Liver (tissue), 9 donors: ENCODE data around the gene SGK2. TPM values are rescaled to one million over a fixed set of nuclear protein-coding genes. Genes with fewer than 3 reads are reported as not detected.

ENCODE experiments used
- DNase-seq: peaks from one replicate; pipeline ENCODE4 v3.0.0-alpha.2; 2017; ENCODE audit warnings: low spot score
- H3K27ac ChIP-seq, 2 donors: one replicate each; pipeline ENCODE4 v1.7.0; 2013; ENCODE audit warnings: inconsistent platforms in 2 of 2, low read length in 2 of 2, control low read depth in 1 of 2, low read depth in 1 of 2, mild to moderate bottlenecking in 1 of 2
- H3K27me3 ChIP-seq, 4 donors: one replicate each; pipeline versions ENCODE4 v1.6.1 to v1.7.0; 2013; ENCODE audit warnings: low read length in 3 of 4, inconsistent platforms in 1 of 4, mild to moderate bottlenecking in 1 of 4, moderate library complexity in 1 of 4; ENCODE audit not compliant: control insufficient read depth in 4 of 4, insufficient read depth in 4 of 4
- H3K36me3 ChIP-seq, 4 donors: one replicate each; pipeline versions ENCODE4 v1.6.1 to v1.7.0; 2013; ENCODE audit warnings: low read length in 3 of 4, mild to moderate bottlenecking in 3 of 4, low read depth in 1 of 4, moderate library complexity in 1 of 4; ENCODE audit not compliant: control insufficient read depth in 4 of 4, insufficient read depth in 3 of 4
- H3K4me1 ChIP-seq, 4 donors: one replicate each; pipeline versions ENCODE4 v1.6.1 to v1.7.0; 2013; ENCODE audit warnings: low read length in 3 of 4, mild to moderate bottlenecking in 3 of 4, moderate library complexity in 1 of 4; ENCODE audit not compliant: control insufficient read depth in 4 of 4, insufficient read depth in 4 of 4
- H3K4me3 ChIP-seq, 3 donors: one replicate each; pipeline versions ENCODE4 v1.6.1 to v1.7.0; 2013; ENCODE audit warnings: low read length in 3 of 3, control low read depth in 1 of 3, low read depth in 1 of 3, mild to moderate bottlenecking in 1 of 3
- H3K9ac ChIP-seq, 2 donors: one replicate each; pipeline ENCODE4 v1.7.0; 2013; ENCODE audit warnings: low read length in 2 of 2, mild to moderate bottlenecking in 2 of 2, moderate library complexity in 2 of 2, control low read depth in 1 of 2, low read depth in 1 of 2
- H3K9me3 ChIP-seq, 4 donors: one replicate each; pipeline versions ENCODE4 v1.6.1 to v1.7.0; 2013; ENCODE audit warnings: low read length in 3 of 4; ENCODE audit not compliant: control insufficient read depth in 4 of 4
- ATF3 ChIP-seq: IDR thresholded peaks from 2 replicates; pipeline ENCODE4 v1.6.1; 2016; ENCODE audit warnings: antibody characterized with exemption
- EGR1 ChIP-seq, 2 donors: IDR thresholded peaks; 2 replicates each; pipeline ENCODE4 v1.6.1; 2016 to 2018; ENCODE audit warnings: antibody characterized with exemption in 2 of 2, low read depth in 2 of 2
- FOXA2 ChIP-seq: IDR thresholded peaks from 2 replicates; pipeline ENCODE4 v1.6.1; 2016; ENCODE audit warnings: antibody characterized with exemption
- GABPA ChIP-seq, 2 donors: IDR thresholded peaks in 1 of 2; conservative IDR thresholded peaks in 1 of 2; 2 replicates each; pipeline ENCODE4 v1.6.1; 2016; ENCODE audit warnings: antibody characterized with exemption in 2 of 2, mild to moderate bottlenecking in 1 of 2, moderate library complexity in 1 of 2
- HNF4G ChIP-seq: IDR thresholded peaks from 2 replicates; pipeline ENCODE4 v1.6.1; 2016; ENCODE audit warnings: antibody characterized with exemption
- JUND ChIP-seq, 2 donors: IDR thresholded peaks; 2 replicates each; pipeline ENCODE4 v1.6.1; 2016; ENCODE audit warnings: antibody characterized with exemption in 2 of 2
- RXRA ChIP-seq, 2 donors: IDR thresholded peaks; 2 replicates each; pipeline ENCODE4 v1.6.1; 2017 to 2018; ENCODE audit warnings: antibody characterized with exemption in 2 of 2, mild to moderate bottlenecking in 1 of 2
- TAF1 ChIP-seq: conservative IDR thresholded peaks from 2 replicates; pipeline ENCODE4 v1.6.1; 2016; ENCODE audit warnings: antibody characterized with exemption, mild to moderate bottlenecking
- YY1 ChIP-seq: IDR thresholded peaks from 2 replicates; pipeline ENCODE4 v1.6.1; 2016; ENCODE audit warnings: antibody characterized with exemption, mild to moderate bottlenecking
- WGBS: extraction: QIAGEN DNeasy Blood & Tissue Kit; methylation state at CpG from one replicate; pipeline ENCODE4 v1.1.7; 2013; 5-methylcytosine and 5-hydroxymethylcytosine counted together
- polyA plus RNA-seq, 2 donors: library from polyadenylated mRNA; stranded (reverse) in 1 of 2; unstranded in 1 of 2; fragments of 200-250 nt in 1 of 2; fragments of >200 nt in 1 of 2; fragmentation: Nextera tagmentation in 1 of 2; extraction: Ambion mirVana in 1 of 2; gene quantifications; one replicate each; pipeline versions ENCODE4 v1.2.1 to v1.2.3, GENCODE V29; 2013 to 2015
- total RNA-seq, 2 donors: library from RNA; depleted of rRNA; stranded (reverse); fragments of >200 nt; gene quantifications; one replicate each; pipeline ENCODE4 v1.2.3, GENCODE V29; 2014
- TF ChIP-seq, protein P1 (sequence below): fragments of 150-350 bp; IDR thresholded peaks from 2 replicates; pipeline ENCODE4 v1.5.1; 2017; ENCODE audit warnings: improper control_type of control experiment, low read depth, low read length; ENCODE audit not compliant: missing input control
- TF ChIP-seq, protein P2 (sequence below): IDR thresholded peaks from 2 replicates; pipeline ENCODE4 v1.6.1; 2016; ENCODE audit warnings: antibody characterized with exemption
- TF ChIP-seq, protein P3 (sequence below): IDR thresholded peaks from 2 replicates; pipeline ENCODE4 v1.6.1; 2016; ENCODE audit warnings: antibody characterized with exemption, mild to moderate bottlenecking
- TF ChIP-seq, protein P4 (sequence below): IDR thresholded peaks from 2 replicates; pipeline ENCODE4 v1.6.1; 2016; ENCODE audit warnings: antibody characterized with exemption
- donor health status: healthy.
- donor health status: healthy.
- donor health status: healthy.
- donor health status: healthy.
- donor health status: healthy.

The SGK2 gene
- total and polyA plus RNA-seq, 4 donors, result 22.9 to 253 (median 60.3) TPM

DNA sequence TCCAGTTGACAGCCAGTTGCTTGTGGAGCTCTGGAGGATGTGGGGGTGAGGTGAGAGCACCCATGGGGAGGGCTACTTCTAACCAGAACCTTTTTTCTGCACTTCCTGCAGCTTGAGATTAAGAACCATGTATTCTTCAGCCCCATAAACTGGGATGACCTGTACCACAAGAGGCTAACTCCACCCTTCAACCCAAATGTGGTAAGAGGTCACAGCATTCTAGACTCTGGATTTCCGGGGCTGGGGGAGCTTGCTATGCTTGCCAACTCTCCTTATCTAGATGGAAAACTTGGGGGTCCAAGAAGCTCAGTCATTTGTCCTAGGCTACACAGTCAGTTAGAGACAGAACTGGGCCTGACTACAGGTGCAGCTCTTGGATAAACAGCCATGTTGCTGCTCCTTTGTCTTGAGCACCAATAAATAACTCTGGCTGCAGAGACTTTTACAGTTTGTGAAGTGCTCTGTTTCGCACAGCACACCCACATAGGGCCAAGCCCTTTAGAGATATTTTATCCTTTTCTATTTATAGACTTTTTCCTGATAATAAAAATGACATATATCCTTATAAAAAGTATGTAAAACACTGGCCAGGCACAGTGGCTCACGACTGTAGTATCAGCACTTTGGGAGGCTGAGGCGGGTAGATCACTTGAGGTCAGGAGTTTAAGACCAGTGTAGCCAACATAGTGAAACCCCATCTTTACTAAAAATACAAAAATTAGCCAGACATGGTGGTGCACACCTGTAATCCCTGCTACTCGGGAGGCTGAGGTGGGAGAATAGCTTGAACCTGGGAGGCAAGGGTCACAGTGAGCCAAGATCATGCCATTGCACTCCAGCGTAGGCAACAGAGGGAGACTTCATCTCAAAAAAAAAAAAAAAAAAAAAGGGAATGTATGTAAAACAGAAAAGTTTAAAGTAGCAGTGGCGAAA, 21.3 kb downstream of the SGK2 start:
- WGBS, result 73% methylated on average over 7 of the region's 7 CpGs
- TF ChIP-seq, protein P1, sequence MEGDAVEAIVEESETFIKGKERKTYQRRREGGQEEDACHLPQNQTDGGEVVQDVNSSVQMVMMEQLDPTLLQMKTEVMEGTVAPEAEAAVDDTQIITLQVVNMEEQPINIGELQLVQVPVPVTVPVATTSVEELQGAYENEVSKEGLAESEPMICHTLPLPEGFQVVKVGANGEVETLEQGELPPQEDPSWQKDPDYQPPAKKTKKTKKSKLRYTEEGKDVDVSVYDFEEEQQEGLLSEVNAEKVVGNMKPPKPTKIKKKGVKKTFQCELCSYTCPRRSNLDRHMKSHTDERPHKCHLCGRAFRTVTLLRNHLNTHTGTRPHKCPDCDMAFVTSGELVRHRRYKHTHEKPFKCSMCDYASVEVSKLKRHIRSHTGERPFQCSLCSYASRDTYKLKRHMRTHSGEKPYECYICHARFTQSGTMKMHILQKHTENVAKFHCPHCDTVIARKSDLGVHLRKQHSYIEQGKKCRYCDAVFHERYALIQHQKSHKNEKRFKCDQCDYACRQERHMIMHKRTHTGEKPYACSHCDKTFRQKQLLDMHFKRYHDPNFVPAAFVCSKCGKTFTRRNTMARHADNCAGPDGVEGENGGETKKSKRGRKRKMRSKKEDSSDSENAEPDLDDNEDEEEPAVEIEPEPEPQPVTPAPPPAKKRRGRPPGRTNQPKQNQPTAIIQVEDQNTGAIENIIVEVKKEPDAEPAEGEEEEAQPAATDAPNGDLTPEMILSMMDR, result no peak
- TF ChIP-seq, protein P2, sequence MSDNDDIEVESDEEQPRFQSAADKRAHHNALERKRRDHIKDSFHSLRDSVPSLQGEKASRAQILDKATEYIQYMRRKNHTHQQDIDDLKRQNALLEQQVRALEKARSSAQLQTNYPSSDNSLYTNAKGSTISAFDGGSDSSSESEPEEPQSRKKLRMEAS, result no peak
- no peak for TF ChIP-seq JUND (IDR thresholded peaks at IDR 0.05)
- no peak for TF ChIP-seq EGR1 (IDR thresholded peaks at IDR 0.05; ENCODE audit: low read depth in 2 of 2)
- TF ChIP-seq HNF4G, result no peak
- TF ChIP-seq YY1, result no peak
- no peak for TF ChIP-seq TAF1
- no peak for TF ChIP-seq FOXA2
- TF ChIP-seq, protein P3, sequence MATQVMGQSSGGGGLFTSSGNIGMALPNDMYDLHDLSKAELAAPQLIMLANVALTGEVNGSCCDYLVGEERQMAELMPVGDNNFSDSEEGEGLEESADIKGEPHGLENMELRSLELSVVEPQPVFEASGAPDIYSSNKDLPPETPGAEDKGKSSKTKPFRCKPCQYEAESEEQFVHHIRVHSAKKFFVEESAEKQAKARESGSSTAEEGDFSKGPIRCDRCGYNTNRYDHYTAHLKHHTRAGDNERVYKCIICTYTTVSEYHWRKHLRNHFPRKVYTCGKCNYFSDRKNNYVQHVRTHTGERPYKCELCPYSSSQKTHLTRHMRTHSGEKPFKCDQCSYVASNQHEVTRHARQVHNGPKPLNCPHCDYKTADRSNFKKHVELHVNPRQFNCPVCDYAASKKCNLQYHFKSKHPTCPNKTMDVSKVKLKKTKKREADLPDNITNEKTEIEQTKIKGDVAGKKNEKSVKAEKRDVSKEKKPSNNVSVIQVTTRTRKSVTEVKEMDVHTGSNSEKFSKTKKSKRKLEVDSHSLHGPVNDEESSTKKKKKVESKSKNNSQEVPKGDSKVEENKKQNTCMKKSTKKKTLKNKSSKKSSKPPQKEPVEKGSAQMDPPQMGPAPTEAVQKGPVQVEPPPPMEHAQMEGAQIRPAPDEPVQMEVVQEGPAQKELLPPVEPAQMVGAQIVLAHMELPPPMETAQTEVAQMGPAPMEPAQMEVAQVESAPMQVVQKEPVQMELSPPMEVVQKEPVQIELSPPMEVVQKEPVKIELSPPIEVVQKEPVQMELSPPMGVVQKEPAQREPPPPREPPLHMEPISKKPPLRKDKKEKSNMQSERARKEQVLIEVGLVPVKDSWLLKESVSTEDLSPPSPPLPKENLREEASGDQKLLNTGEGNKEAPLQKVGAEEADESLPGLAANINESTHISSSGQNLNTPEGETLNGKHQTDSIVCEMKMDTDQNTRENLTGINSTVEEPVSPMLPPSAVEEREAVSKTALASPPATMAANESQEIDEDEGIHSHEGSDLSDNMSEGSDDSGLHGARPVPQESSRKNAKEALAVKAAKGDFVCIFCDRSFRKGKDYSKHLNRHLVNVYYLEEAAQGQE, result no peak
- TF ChIP-seq, protein P4, sequence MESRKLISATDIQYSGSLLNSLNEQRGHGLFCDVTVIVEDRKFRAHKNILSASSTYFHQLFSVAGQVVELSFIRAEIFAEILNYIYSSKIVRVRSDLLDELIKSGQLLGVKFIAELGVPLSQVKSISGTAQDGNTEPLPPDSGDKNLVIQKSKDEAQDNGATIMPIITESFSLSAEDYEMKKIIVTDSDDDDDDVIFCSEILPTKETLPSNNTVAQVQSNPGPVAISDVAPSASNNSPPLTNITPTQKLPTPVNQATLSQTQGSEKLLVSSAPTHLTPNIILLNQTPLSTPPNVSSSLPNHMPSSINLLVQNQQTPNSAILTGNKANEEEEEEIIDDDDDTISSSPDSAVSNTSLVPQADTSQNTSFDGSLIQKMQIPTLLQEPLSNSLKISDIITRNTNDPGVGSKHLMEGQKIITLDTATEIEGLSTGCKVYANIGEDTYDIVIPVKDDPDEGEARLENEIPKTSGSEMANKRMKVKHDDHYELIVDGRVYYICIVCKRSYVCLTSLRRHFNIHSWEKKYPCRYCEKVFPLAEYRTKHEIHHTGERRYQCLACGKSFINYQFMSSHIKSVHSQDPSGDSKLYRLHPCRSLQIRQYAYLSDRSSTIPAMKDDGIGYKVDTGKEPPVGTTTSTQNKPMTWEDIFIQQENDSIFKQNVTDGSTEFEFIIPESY, result no peak
- TF ChIP-seq RXRA (IDR thresholded peaks at IDR 0.05), result no peak
- TF ChIP-seq ATF3, result no peak
- TF ChIP-seq GABPA (IDR thresholded peaks at IDR 0.05 in 1 of 2, conservative IDR thresholded peaks at IDR 0.05 in 1 of 2), result no peak
- H3K27me3 ChIP-seq, result no peaks in the 10 kb centered on the region

More for the DNA sequence above, 21.3 kb downstream of the SGK2 start:
- H3K27ac ChIP-seq, result peak overlapping the region in 1 of 2 donors; percentile 59
- peaks cover 0 to 21% (median 17%) of the 10 kb centered on the region in 4 donors for H3K4me1 ChIP-seq
- DNase-seq, result no peak
- H3K4me3 ChIP-seq, result no peak overlapping the region
- no peaks in the 10 kb centered on the region for H3K9me3 ChIP-seq
- no peak overlapping the region for H3K9ac ChIP-seq
- peaks cover 6 to 52% (median 39%) of the 10 kb centered on the region in 4 donors for H3K36me3 ChIP-seq
